ENCODE data around the gene ELANE.

DNA sequence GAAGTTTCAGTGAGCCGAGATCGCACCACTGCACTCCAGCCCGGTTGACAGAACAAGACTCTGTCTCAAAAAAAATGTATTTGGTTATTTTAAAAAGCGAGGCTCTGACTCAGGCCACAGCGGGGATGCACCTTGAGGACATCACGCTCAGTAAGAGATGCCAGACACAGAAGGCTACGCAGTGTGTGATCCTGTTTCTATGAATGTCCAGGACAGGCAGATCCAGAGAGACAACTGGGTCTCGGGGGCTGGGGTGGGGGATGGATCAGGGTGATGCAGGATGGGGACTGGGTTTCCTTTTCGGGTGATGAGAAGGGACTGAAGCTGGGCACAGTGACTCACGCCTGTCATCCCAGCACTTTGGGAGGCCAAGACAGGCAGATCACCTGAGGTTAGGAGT is 35.5 kb downstream of the ELANE start:
- TF ChIP-seq, protein P1, sequence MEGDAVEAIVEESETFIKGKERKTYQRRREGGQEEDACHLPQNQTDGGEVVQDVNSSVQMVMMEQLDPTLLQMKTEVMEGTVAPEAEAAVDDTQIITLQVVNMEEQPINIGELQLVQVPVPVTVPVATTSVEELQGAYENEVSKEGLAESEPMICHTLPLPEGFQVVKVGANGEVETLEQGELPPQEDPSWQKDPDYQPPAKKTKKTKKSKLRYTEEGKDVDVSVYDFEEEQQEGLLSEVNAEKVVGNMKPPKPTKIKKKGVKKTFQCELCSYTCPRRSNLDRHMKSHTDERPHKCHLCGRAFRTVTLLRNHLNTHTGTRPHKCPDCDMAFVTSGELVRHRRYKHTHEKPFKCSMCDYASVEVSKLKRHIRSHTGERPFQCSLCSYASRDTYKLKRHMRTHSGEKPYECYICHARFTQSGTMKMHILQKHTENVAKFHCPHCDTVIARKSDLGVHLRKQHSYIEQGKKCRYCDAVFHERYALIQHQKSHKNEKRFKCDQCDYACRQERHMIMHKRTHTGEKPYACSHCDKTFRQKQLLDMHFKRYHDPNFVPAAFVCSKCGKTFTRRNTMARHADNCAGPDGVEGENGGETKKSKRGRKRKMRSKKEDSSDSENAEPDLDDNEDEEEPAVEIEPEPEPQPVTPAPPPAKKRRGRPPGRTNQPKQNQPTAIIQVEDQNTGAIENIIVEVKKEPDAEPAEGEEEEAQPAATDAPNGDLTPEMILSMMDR (IDR thresholded peaks at IDR 0.05; ENCODE audit: low read depth, low read length) = no peak
- TF ChIP-seq POLR2A (IDR thresholded peaks at IDR 0.05; ENCODE audit: extremely low read depth, insufficient read length) = no peak
- TF ChIP-seq, protein P2, sequence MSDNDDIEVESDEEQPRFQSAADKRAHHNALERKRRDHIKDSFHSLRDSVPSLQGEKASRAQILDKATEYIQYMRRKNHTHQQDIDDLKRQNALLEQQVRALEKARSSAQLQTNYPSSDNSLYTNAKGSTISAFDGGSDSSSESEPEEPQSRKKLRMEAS (IDR thresholded peaks at IDR 0.05; ENCODE audit: low read depth, low read length) = no peak
- TF ChIP-seq MYC (IDR thresholded peaks at IDR 0.05; ENCODE audit: low read depth, low read length) = no peak

Data from NB4 (cell line).